SK-N-SH treated with all-trans-retinoic acid at 6 μM for 48 hours (cell line): ENCODE measurements around the gene PALD1.

ENCODE experiments used
- ATAC-seq: fragments of 200-7000 bp; cut with Tn5 transposase; 3 replicates; pipeline ENCODE4 v1.9.1; 2020; ENCODE audit warnings: mild to moderate bottlenecking, moderate library complexity
- ARNTL ChIP-seq: fragments of 450-650 bp; formaldehyde crosslinking; IDR thresholded peaks from 2 replicates; pipeline ENCODE4 v1.5.0; 2020; ENCODE audit warnings: low read depth, mild to moderate bottlenecking, moderate library complexity, borderline replicate concordance
- BACH2 ChIP-seq: fragments of 250-450 bp; sonication (Bioruptor Pico); IDR thresholded peaks from 2 replicates; pipeline ENCODE4 v1.9.0; 2021; ENCODE audit warnings: mild to moderate bottlenecking, borderline replicate concordance
- ESRRG ChIP-seq: fragments of 250-450 bp; sonication (Bioruptor Pico); IDR thresholded peaks from 2 replicates; pipeline ENCODE4 v1.6.1; 2021; ENCODE audit warnings: mild to moderate bottlenecking
- GLIS3 ChIP-seq: fragments of 250-450 bp; sonication (Bioruptor Pico); IDR thresholded peaks from 2 replicates; pipeline ENCODE4 v1.5.0; 2020; ENCODE audit warnings: mild to moderate bottlenecking, moderate library complexity
- ISL1 ChIP-seq: fragments of 250-450 bp; sonication (Bioruptor Pico); IDR thresholded peaks from 2 replicates; pipeline ENCODE4 v2.1.2; 2022; ENCODE audit warnings: mild to moderate bottlenecking, moderate library complexity
- OSR1 ChIP-seq: fragments of 250-450 bp; sonication (Bioruptor Pico); IDR thresholded peaks from 2 replicates; pipeline ENCODE4 v1.8.0; 2022; ENCODE audit warnings: moderate library complexity, mild to moderate bottlenecking, inconsistent platforms
- RARB ChIP-seq: fragments of 250-450 bp; sonication (Bioruptor Pico); IDR thresholded peaks from 2 replicates; pipeline ENCODE4 v1.8.0; 2021; ENCODE audit warnings: mild to moderate bottlenecking, moderate library complexity
- SNAI2 ChIP-seq: fragments of 250-450 bp; sonication (Bioruptor Pico); IDR thresholded peaks from 2 replicates; pipeline ENCODE4 v1.5.0; 2020; ENCODE audit warnings: mild to moderate bottlenecking, moderate library complexity
- TCF4 ChIP-seq: fragments of 250-450 bp; sonication (Bioruptor Pico); IDR thresholded peaks from 2 replicates; pipeline ENCODE4 v1.8.0; 2021; ENCODE audit warnings: mild to moderate bottlenecking, moderate library complexity, borderline replicate concordance
- TOX ChIP-seq: fragments of 250-450 bp; sonication (Bioruptor Pico); IDR thresholded peaks from 2 replicates; pipeline ENCODE4 v1.8.0; 2021; ENCODE audit warnings: mild to moderate bottlenecking, moderate library complexity, borderline replicate concordance
- TSHZ2 ChIP-seq: fragments of 250-450 bp; sonication (Bioruptor Pico); IDR thresholded peaks from 2 replicates; pipeline ENCODE4 v1.5.0; 2020; ENCODE audit warnings: mild to moderate bottlenecking, moderate library complexity
- ZNF565 ChIP-seq: fragments of 450-650 bp; formaldehyde crosslinking; conservative IDR thresholded peaks from 2 replicates; pipeline ENCODE4 v1.5.0; 2020; ENCODE audit warnings: low read depth, mild to moderate bottlenecking, moderate library complexity
- ZNF70 ChIP-seq: fragments of 450-650 bp; formaldehyde crosslinking; IDR thresholded peaks from 2 replicates; pipeline ENCODE4 v1.5.0; 2020; ENCODE audit warnings: mild to moderate bottlenecking, moderate library complexity
- ZNF8 ChIP-seq: fragments of 450-650 bp; formaldehyde crosslinking; IDR thresholded peaks from 2 replicates; pipeline ENCODE4 v1.5.0; 2020; ENCODE audit warnings: mild to moderate bottlenecking, moderate library complexity
- TF ChIP-seq, protein P1 (sequence below): fragments of 250-450 bp; sonication (Bioruptor Pico); IDR thresholded peaks from 2 replicates; pipeline ENCODE4 v1.8.0; 2020; ENCODE audit warnings: mild to moderate bottlenecking, moderate library complexity, borderline replicate concordance
- TF ChIP-seq, protein P2 (sequence below): fragments of 250-450 bp; sonication (Bioruptor Pico); IDR thresholded peaks from 2 replicates; pipeline ENCODE4 v1.5.1; 2021; ENCODE audit warnings: mild to moderate bottlenecking, moderate library complexity
- TF ChIP-seq, protein P3 (sequence below): fragments of 250-450 bp; sonication (Bioruptor Pico); IDR thresholded peaks from 2 replicates; pipeline ENCODE4 v1.8.0; 2021; ENCODE audit warnings: low read depth, mild to moderate bottlenecking, moderate library complexity, borderline replicate concordance
- TF ChIP-seq, protein P4 (sequence below): fragments of 250-450 bp; sonication (Bioruptor Pico); IDR thresholded peaks from 2 replicates; pipeline ENCODE4 v1.5.1; 2020; ENCODE audit warnings: low read depth, mild to moderate bottlenecking, moderate library complexity

PALD1 gene

GRCh38 chr10:70583669-70584037, 105.1 kb downstream of the PALD1 start:
- TF ChIP-seq SNAI2 (CRISPR knock-in tag) (no peak), ISL1 (CRISPR knock-in tag) (no peak), TOX (CRISPR knock-in tag) (no peak), ZNF70 (CRISPR knock-in tag) (no peak), ARNTL (CRISPR knock-in tag) (no peak), GLIS3 (CRISPR knock-in tag) (no peak), TSHZ2 (CRISPR knock-in tag) (no peak), ZNF565 (no peak), ESRRG (no peak), BACH2 (CRISPR knock-in tag) (no peak), ZNF8 (CRISPR knock-in tag) (no peak), TCF4 (CRISPR knock-in tag) (no peak), OSR1 (CRISPR knock-in tag) (no peak), RARB (CRISPR knock-in tag) (no peak)
- TF ChIP-seq, protein P1, sequence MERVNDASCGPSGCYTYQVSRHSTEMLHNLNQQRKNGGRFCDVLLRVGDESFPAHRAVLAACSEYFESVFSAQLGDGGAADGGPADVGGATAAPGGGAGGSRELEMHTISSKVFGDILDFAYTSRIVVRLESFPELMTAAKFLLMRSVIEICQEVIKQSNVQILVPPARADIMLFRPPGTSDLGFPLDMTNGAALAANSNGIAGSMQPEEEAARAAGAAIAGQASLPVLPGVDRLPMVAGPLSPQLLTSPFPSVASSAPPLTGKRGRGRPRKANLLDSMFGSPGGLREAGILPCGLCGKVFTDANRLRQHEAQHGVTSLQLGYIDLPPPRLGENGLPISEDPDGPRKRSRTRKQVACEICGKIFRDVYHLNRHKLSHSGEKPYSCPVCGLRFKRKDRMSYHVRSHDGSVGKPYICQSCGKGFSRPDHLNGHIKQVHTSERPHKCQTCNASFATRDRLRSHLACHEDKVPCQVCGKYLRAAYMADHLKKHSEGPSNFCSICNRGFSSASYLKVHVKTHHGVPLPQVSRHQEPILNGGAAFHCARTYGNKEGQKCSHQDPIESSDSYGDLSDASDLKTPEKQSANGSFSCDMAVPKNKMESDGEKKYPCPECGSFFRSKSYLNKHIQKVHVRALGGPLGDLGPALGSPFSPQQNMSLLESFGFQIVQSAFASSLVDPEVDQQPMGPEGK (CRISPR knock-in tag), result no peak
- TF ChIP-seq, protein P2, sequence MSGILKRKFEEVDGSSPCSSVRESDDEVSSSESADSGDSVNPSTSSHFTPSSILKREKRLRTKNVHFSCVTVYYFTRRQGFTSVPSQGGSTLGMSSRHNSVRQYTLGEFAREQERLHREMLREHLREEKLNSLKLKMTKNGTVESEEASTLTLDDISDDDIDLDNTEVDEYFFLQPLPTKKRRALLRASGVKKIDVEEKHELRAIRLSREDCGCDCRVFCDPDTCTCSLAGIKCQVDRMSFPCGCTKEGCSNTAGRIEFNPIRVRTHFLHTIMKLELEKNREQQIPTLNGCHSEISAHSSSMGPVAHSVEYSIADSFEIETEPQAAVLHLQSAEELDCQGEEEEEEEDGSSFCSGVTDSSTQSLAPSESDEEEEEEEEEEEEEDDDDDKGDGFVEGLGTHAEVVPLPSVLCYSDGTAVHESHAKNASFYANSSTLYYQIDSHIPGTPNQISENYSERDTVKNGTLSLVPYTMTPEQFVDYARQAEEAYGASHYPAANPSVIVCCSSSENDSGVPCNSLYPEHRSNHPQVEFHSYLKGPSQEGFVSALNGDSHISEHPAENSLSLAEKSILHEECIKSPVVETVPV, result no peak
- TF ChIP-seq, protein P3, sequence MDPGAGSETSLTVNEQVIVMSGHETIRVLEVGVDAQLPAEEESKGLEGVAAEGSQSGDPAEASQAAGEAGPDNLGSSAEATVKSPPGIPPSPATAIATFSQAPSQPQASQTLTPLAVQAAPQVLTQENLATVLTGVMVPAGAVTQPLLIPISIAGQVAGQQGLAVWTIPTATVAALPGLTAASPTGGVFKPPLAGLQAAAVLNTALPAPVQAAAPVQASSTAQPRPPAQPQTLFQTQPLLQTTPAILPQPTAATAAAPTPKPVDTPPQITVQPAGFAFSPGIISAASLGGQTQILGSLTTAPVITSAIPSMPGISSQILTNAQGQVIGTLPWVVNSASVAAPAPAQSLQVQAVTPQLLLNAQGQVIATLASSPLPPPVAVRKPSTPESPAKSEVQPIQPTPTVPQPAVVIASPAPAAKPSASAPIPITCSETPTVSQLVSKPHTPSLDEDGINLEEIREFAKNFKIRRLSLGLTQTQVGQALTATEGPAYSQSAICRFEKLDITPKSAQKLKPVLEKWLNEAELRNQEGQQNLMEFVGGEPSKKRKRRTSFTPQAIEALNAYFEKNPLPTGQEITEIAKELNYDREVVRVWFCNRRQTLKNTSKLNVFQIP (CRISPR knock-in tag), result no peak
- TF ChIP-seq, protein P4, sequence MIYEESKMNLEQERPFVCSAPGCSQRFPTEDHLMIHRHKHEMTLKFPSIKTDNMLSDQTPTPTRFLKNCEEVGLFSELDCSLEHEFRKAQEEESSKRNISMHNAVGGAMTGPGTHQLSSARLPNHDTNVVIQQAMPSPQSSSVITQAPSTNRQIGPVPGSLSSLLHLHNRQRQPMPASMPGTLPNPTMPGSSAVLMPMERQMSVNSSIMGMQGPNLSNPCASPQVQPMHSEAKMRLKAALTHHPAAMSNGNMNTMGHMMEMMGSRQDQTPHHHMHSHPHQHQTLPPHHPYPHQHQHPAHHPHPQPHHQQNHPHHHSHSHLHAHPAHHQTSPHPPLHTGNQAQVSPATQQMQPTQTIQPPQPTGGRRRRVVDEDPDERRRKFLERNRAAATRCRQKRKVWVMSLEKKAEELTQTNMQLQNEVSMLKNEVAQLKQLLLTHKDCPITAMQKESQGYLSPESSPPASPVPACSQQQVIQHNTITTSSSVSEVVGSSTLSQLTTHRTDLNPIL (CRISPR knock-in tag), result no peak
- TF ChIP-seq, all 23 proteins: peak for 0
- ATAC-seq, result no peak

GRCh38 chr10:70584366-70584765, 105.8 kb downstream of the PALD1 start:
- TF ChIP-seq TSHZ2 (CRISPR knock-in tag) (no peak), ZNF8 (CRISPR knock-in tag) (no peak), TCF4 (CRISPR knock-in tag) (no peak), BACH2 (CRISPR knock-in tag) (no peak)
- ATAC-seq, result no peak
